ENCODE measurements around the gene POMZP3.
A peak's percentile ranks its signal among the peaks of the same experiment; 100 is the strongest.
"Not testable (repeated sequence)": the region's sequence is repeated elsewhere in the genome, so short reads cannot be mapped to it uniquely, and the experiment has no call there.

Gene POMZP3

GRCh38 chr7:76572296-76572695, 54.8 kb downstream of the POMZP3 start:
- not testable (repeated sequence) for H3K9me2 ChIP-seq (replicated peaks; ENCODE audit: low read depth, low read length); H2AFZ ChIP-seq (ENCODE audit: low read length); H3K4me1 ChIP-seq (ENCODE audit: insufficient read depth, low read length, poor library complexity, severe bottlenecking); H4K20me1 ChIP-seq (ENCODE audit: insufficient read depth, low read length, poor library complexity, severe bottlenecking); H3K9me3 ChIP-seq (ENCODE audit: insufficient read depth, low read depth, low read length); H3F3A ChIP-seq (ENCODE audit: low read depth); H3K9ac ChIP-seq (ENCODE audit: low read depth, low read length, poor library complexity, severe bottlenecking); H3K4me2 ChIP-seq (ENCODE audit: low read depth, low read length, poor library complexity, severe bottlenecking); H3K36me3 ChIP-seq (ENCODE audit: insufficient read depth, low read length); H3K4me3 ChIP-seq (ENCODE audit: low read length, poor library complexity, severe bottlenecking); H3K27me3 ChIP-seq (ENCODE audit: insufficient read depth, low read length, poor library complexity, severe bottlenecking)
- peaks cover 10% of the 10 kb centered on the region; the same call in 1 of the 2 replicates for H3K79me2 ChIP-seq (ENCODE audit: insufficient read depth, low read length)

- not testable (repeated sequence) for H3F3A ChIP-seq (ENCODE audit: low read depth); H3K9ac ChIP-seq (ENCODE audit: low read depth, low read length, poor library complexity, severe bottlenecking); H3K9me2 ChIP-seq (replicated peaks; ENCODE audit: low read depth, low read length); H3K4me3 ChIP-seq (ENCODE audit: low read length, poor library complexity, severe bottlenecking); H3K27me3 ChIP-seq (ENCODE audit: insufficient read depth, low read length, poor library complexity, severe bottlenecking); H4K20me1 ChIP-seq (ENCODE audit: insufficient read depth, low read length, poor library complexity, severe bottlenecking); H2AFZ ChIP-seq (ENCODE audit: low read length); H3K36me3 ChIP-seq (ENCODE audit: insufficient read depth, low read length); H3K9me3 ChIP-seq (ENCODE audit: insufficient read depth, low read depth, low read length); H3K4me1 ChIP-seq (ENCODE audit: insufficient read depth, low read length, poor library complexity, severe bottlenecking)
- Histone ChIP-seq H3K79me2 (ENCODE audit: insufficient read depth, low read length) (peaks cover 14% of the 10 kb centered on the region; the same call in 1 of the 2 replicates), H3K4me2 (ENCODE audit: low read depth, low read length, poor library complexity, severe bottlenecking) (peak overlapping the region; percentile 7)
These were observed 56.7 kb downstream of the POMZP3 start for GRCh38 chr7:76570324-76570775.

GRCh38 chr7:76568742-76569141, 58.3 kb downstream of the POMZP3 start:
- H3F3A ChIP-seq (ENCODE audit: low read depth); H2AFZ ChIP-seq (ENCODE audit: low read length); H3K4me3 ChIP-seq (ENCODE audit: low read length, poor library complexity, severe bottlenecking); H3K36me3 ChIP-seq (ENCODE audit: insufficient read depth, low read length); H3K9ac ChIP-seq (ENCODE audit: low read depth, low read length, poor library complexity, severe bottlenecking); H3K9me2 ChIP-seq (replicated peaks; ENCODE audit: low read depth, low read length); H3K4me1 ChIP-seq (ENCODE audit: insufficient read depth, low read length, poor library complexity, severe bottlenecking); H4K20me1 ChIP-seq (ENCODE audit: insufficient read depth, low read length, poor library complexity, severe bottlenecking); H3K4me2 ChIP-seq (ENCODE audit: low read depth, low read length, poor library complexity, severe bottlenecking); H3K27me3 ChIP-seq (ENCODE audit: insufficient read depth, low read length, poor library complexity, severe bottlenecking); H3K9me3 ChIP-seq (ENCODE audit: insufficient read depth, low read depth, low read length): not testable (repeated sequence)
- peaks cover 14% of the 10 kb centered on the region; the same call in 1 of the 2 replicates for H3K79me2 ChIP-seq (ENCODE audit: insufficient read depth, low read length)

- H2AFZ ChIP-seq (ENCODE audit: low read length); H4K20me1 ChIP-seq (ENCODE audit: insufficient read depth, low read length, poor library complexity, severe bottlenecking); H3K27me3 ChIP-seq (ENCODE audit: insufficient read depth, low read length, poor library complexity, severe bottlenecking); H3K4me2 ChIP-seq (ENCODE audit: low read depth, low read length, poor library complexity, severe bottlenecking); H3F3A ChIP-seq (ENCODE audit: low read depth); H3K9ac ChIP-seq (ENCODE audit: low read depth, low read length, poor library complexity, severe bottlenecking); H3K4me1 ChIP-seq (ENCODE audit: insufficient read depth, low read length, poor library complexity, severe bottlenecking); H3K9me3 ChIP-seq (ENCODE audit: insufficient read depth, low read depth, low read length); H3K36me3 ChIP-seq (ENCODE audit: insufficient read depth, low read length); H3K4me3 ChIP-seq (ENCODE audit: low read length, poor library complexity, severe bottlenecking); H3K9me2 ChIP-seq (replicated peaks; ENCODE audit: low read depth, low read length): not testable (repeated sequence)
- peaks cover 12% of the 10 kb centered on the region; the same call in 1 of the 2 replicates for H3K79me2 ChIP-seq (ENCODE audit: insufficient read depth, low read length)
These were observed 59.3 kb downstream of the POMZP3 start for GRCh38 chr7:76567753-76568152.

GRCh38 chr7:76567311-76567710, 59.8 kb downstream of the POMZP3 start:
- H3K27me3 ChIP-seq (ENCODE audit: insufficient read depth, low read length, poor library complexity, severe bottlenecking); H3K4me3 ChIP-seq (ENCODE audit: low read length, poor library complexity, severe bottlenecking); H3K79me2 ChIP-seq (ENCODE audit: insufficient read depth, low read length); H3K4me2 ChIP-seq (ENCODE audit: low read depth, low read length, poor library complexity, severe bottlenecking); H3F3A ChIP-seq (ENCODE audit: low read depth); H2AFZ ChIP-seq (ENCODE audit: low read length); H4K20me1 ChIP-seq (ENCODE audit: insufficient read depth, low read length, poor library complexity, severe bottlenecking); H3K9me3 ChIP-seq (ENCODE audit: insufficient read depth, low read depth, low read length); H3K9me2 ChIP-seq (replicated peaks; ENCODE audit: low read depth, low read length); H3K36me3 ChIP-seq (ENCODE audit: insufficient read depth, low read length); H3K9ac ChIP-seq (ENCODE audit: low read depth, low read length, poor library complexity, severe bottlenecking); H3K4me1 ChIP-seq (ENCODE audit: insufficient read depth, low read length, poor library complexity, severe bottlenecking): not testable (repeated sequence)

- H3K4me1 ChIP-seq (ENCODE audit: insufficient read depth, low read length, poor library complexity, severe bottlenecking); H3K36me3 ChIP-seq (ENCODE audit: insufficient read depth, low read length); H3K4me2 ChIP-seq (ENCODE audit: low read depth, low read length, poor library complexity, severe bottlenecking); H3K27me3 ChIP-seq (ENCODE audit: insufficient read depth, low read length, poor library complexity, severe bottlenecking); H3K4me3 ChIP-seq (ENCODE audit: low read length, poor library complexity, severe bottlenecking); H3K9me3 ChIP-seq (ENCODE audit: insufficient read depth, low read depth, low read length); H3F3A ChIP-seq (ENCODE audit: low read depth); H3K9me2 ChIP-seq (replicated peaks; ENCODE audit: low read depth, low read length); H4K20me1 ChIP-seq (ENCODE audit: insufficient read depth, low read length, poor library complexity, severe bottlenecking); H2AFZ ChIP-seq (ENCODE audit: low read length); H3K9ac ChIP-seq (ENCODE audit: low read depth, low read length, poor library complexity, severe bottlenecking): not testable (repeated sequence)
- H3K79me2 ChIP-seq (ENCODE audit: insufficient read depth, low read length) = peaks cover 12% of the 10 kb centered on the region; the same call in 1 of the 2 replicates
These were observed 62.1 kb downstream of the POMZP3 start for GRCh38 chr7:76565001-76565400.

- not testable (repeated sequence) for H3K79me2 ChIP-seq (ENCODE audit: insufficient read depth, low read length); H4K20me1 ChIP-seq (ENCODE audit: insufficient read depth, low read length, poor library complexity, severe bottlenecking); H3K9me3 ChIP-seq (ENCODE audit: insufficient read depth, low read depth, low read length); H2AFZ ChIP-seq (ENCODE audit: low read length); H3K9ac ChIP-seq (ENCODE audit: low read depth, low read length, poor library complexity, severe bottlenecking); H3K4me3 ChIP-seq (ENCODE audit: low read length, poor library complexity, severe bottlenecking); H3F3A ChIP-seq (ENCODE audit: low read depth); H3K9me2 ChIP-seq (replicated peaks; ENCODE audit: low read depth, low read length); H3K27me3 ChIP-seq (ENCODE audit: insufficient read depth, low read length, poor library complexity, severe bottlenecking); H3K36me3 ChIP-seq (ENCODE audit: insufficient read depth, low read length); H3K4me2 ChIP-seq (ENCODE audit: low read depth, low read length, poor library complexity, severe bottlenecking); H3K4me1 ChIP-seq (ENCODE audit: insufficient read depth, low read length, poor library complexity, severe bottlenecking)
These were observed 65.7 kb downstream of the POMZP3 start for GRCh38 chr7:76561342-76561741.

GRCh38 chr7:76560157-76560556, 66.9 kb downstream of the POMZP3 start:
- not testable (repeated sequence) for H3F3A ChIP-seq (ENCODE audit: low read depth); H3K27me3 ChIP-seq (ENCODE audit: insufficient read depth, low read length, poor library complexity, severe bottlenecking); H3K9ac ChIP-seq (ENCODE audit: low read depth, low read length, poor library complexity, severe bottlenecking); H4K20me1 ChIP-seq (ENCODE audit: insufficient read depth, low read length, poor library complexity, severe bottlenecking); H3K4me3 ChIP-seq (ENCODE audit: low read length, poor library complexity, severe bottlenecking); H2AFZ ChIP-seq (ENCODE audit: low read length); H3K9me3 ChIP-seq (ENCODE audit: insufficient read depth, low read depth, low read length); H3K4me1 ChIP-seq (ENCODE audit: insufficient read depth, low read length, poor library complexity, severe bottlenecking); H3K9me2 ChIP-seq (replicated peaks; ENCODE audit: low read depth, low read length); H3K36me3 ChIP-seq (ENCODE audit: insufficient read depth, low read length); H3K4me2 ChIP-seq (ENCODE audit: low read depth, low read length, poor library complexity, severe bottlenecking)
- peaks cover 11% of the 10 kb centered on the region; the same call in 1 of the 2 replicates for H3K79me2 ChIP-seq (ENCODE audit: insufficient read depth, low read length)

Data from Loucy (cell line).